Left ventricle myocardium inferior (tissue), 1 donor: Measurements from ENCODE around the gene IL4. TPM values are rescaled to one million over a fixed set of nuclear protein-coding genes. Genes with fewer than 3 reads are reported as not detected.
"Not testable (repeated sequence)": the region's sequence is repeated elsewhere in the genome, so short reads cannot be mapped to it uniquely, and the experiment has no call there.

Source experiments
- DNase-seq: peaks from one replicate; pipeline ENCODE4 v3.0.0-alpha.2; 2020
- H3K27ac ChIP-seq: fragments of 200-600 bp; replicated peaks from 2 replicates; pipeline ENCODE4 v1.8.0; 2021
- H3K27me3 ChIP-seq: fragments of 200-600 bp; 2 replicates; pipeline ENCODE4 v1.8.0; 2021; ENCODE audit warnings: low read depth
- H3K36me3 ChIP-seq: fragments of 200-600 bp; 2 replicates; pipeline ENCODE4 v1.8.0; 2021
- H3K4me1 ChIP-seq: fragments of 200-600 bp; 2 replicates; pipeline ENCODE4 v1.8.0; 2021
- H3K4me3 ChIP-seq: fragments of 200-600 bp; 2 replicates; pipeline ENCODE4 v1.8.0; 2021; ENCODE audit warnings: mild to moderate bottlenecking, moderate library complexity
- H3K9me3 ChIP-seq: fragments of 200-600 bp; replicated peaks from 2 replicates; pipeline ENCODE4 v1.8.0; 2021
- intact Hi-C: fragments of 100-400 bp; cut with micrococcal nuclease; formaldehyde crosslinking; loops from one replicate; pipeline ENCODE4 v1.11.0; 2022
- long read RNA-seq: library from polyadenylated mRNA; unstranded; transcript quantifications from one replicate; pipeline ENCODE4 v2.0.0, GENCODE V29; 2021
- total RNA-seq: library from RNA; stranded (reverse); fragmentation: NEBNext Ultra II Directional; extraction: Animal tissue kit (Norgen Biotek cat#: 25700); gene quantifications from one replicate; pipeline ENCODE4 v1.2.1, GENCODE V29; 2021
- TF ChIP-seq, protein P1 (sequence below): fragments of 200-600 bp; IDR thresholded peaks from 2 replicates; pipeline ENCODE4 v1.8.0; 2021; ENCODE audit warnings: antibody characterized with exemption, mild to moderate bottlenecking, borderline replicate concordance
- donor health status: DM: no; HTN: yes; CAD: no; lungs with severe emphysema.

The IL4 gene
- total RNA-seq, result not detected
- long read RNA-seq, result 0 reads

DNA sequence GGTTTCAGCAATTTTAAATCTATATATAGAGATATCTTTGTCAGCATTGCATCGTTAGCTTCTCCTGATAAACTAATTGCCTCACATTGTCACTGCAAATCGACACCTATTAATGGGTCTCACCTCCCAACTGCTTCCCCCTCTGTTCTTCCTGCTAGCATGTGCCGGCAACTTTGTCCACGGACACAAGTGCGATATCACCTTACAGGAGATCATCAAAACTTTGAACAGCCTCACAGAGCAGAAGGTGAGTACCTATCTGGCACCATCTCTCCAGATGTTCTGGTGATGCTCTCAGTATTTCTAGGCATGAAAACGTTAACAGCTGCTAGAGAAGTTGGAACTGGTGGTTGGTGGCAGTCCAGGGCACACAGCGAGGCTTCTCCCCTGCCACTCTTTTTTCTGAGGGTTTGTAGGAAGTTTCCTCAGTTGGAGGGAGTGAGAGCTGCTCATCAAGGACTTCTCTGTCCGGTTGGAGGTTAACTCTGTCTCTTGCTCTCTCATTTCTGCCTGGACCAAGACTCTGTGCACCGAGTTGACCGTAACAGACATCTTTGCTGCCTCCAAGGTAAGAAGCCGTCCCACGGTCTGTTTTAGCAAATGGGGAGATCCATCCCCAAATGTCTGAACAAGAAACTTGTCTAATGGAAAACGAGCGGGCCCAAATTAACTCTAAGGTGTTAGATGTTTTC, at the start of gene IL4:
IL4 (plus strand) TSS at position 51 of the 692 bp plus-strand sequence; CDS start at position 113, 62 bp downstream.
- intact Hi-C loops, result no loop called here
- TF ChIP-seq, protein P1, sequence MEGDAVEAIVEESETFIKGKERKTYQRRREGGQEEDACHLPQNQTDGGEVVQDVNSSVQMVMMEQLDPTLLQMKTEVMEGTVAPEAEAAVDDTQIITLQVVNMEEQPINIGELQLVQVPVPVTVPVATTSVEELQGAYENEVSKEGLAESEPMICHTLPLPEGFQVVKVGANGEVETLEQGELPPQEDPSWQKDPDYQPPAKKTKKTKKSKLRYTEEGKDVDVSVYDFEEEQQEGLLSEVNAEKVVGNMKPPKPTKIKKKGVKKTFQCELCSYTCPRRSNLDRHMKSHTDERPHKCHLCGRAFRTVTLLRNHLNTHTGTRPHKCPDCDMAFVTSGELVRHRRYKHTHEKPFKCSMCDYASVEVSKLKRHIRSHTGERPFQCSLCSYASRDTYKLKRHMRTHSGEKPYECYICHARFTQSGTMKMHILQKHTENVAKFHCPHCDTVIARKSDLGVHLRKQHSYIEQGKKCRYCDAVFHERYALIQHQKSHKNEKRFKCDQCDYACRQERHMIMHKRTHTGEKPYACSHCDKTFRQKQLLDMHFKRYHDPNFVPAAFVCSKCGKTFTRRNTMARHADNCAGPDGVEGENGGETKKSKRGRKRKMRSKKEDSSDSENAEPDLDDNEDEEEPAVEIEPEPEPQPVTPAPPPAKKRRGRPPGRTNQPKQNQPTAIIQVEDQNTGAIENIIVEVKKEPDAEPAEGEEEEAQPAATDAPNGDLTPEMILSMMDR, result no peak
- Histone ChIP-seq H3K27me3 (peaks cover 5% of the 10 kb centered on the region), H3K4me3 (no peak within 1 kb of the TSS), H3K9me3 (no peaks in the 10 kb centered on the region), H3K27ac (no peak within 1 kb of the TSS), H3K4me1 (no peaks in the 10 kb centered on the region), H3K36me3 (no peaks in the 10 kb centered on the region)
- DNase-seq, result no peak

GRCh38 chr5:132627470-132627869, 46.3 kb upstream of the IL4 start:
- TF ChIP-seq, protein P1, result no peak
- intact Hi-C loops, result no loop called here
- no peak for DNase-seq
- H3K36me3 ChIP-seq, result peaks cover 8% of the 10 kb centered on the region
- no peak overlapping the region for H3K4me3 ChIP-seq
- H3K4me1 ChIP-seq, result peaks cover 7% of the 10 kb centered on the region
- H3K27ac ChIP-seq, result no peak overlapping the region
- H3K27me3 ChIP-seq, result no peaks in the 10 kb centered on the region
- H3K9me3 ChIP-seq, result no peaks in the 10 kb centered on the region

- Histone ChIP-seq H3K4me1 (peaks cover 7% of the 10 kb centered on the region), H3K9me3 (no peaks in the 10 kb centered on the region), H3K36me3 (peaks cover 6% of the 10 kb centered on the region), H3K27ac (no peak overlapping the region), H3K27me3 (no peaks in the 10 kb centered on the region), H3K4me3 (no peak overlapping the region)
- intact Hi-C loops, result no loop called here
- DNase-seq, result no peak
- TF ChIP-seq, protein P1, result no peak
These were observed 45.0 kb upstream of the IL4 start for GRCh38 chr5:132628814-132629213.

GRCh38 chr5:132629230-132629944, 44.4 kb upstream of the IL4 start:
- intact Hi-C loops, result no loop called here
- TF ChIP-seq, protein P1, result no peak
- Histone ChIP-seq H3K27ac (no peak overlapping the region), H3K4me1 (peaks cover 7% of the 10 kb centered on the region), H3K36me3 (peaks cover 6% of the 10 kb centered on the region), H3K9me3 (no peaks in the 10 kb centered on the region), H3K27me3 (no peaks in the 10 kb centered on the region), H3K4me3 (no peak overlapping the region)
- no peak for DNase-seq

GRCh38 chr5:132633587-132633986, 40.2 kb upstream of the IL4 start:
- intact Hi-C loops, H3K9me3 ChIP-seq, H3K4me3 ChIP-seq, H3K27me3 ChIP-seq, DNase-seq, H3K4me1 ChIP-seq, H3K27ac ChIP-seq: not testable (repeated sequence)
- H3K36me3 ChIP-seq, result peaks cover 23% of the 10 kb centered on the region

DNA sequence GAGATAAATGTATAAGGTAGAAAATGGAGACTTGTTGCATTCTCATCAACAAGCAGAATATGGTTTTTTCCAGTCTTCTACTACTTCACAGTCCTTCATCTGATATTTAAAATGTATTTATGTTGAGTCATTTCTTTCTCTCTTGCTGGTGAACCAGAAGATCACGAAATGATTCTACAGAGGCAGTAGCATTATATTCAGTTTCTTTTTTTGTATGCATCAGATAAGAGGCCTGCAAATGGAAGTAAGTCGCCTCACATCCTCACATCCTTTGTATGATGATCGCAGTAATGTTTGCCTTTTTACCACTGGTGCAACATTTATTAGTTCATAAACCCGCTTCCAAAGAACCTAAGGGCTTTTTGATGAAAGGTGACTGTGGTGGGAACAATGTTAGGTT, 37.9 kb upstream of the IL4 start:
- H3K36me3 ChIP-seq, result peaks cover 45% of the 10 kb centered on the region

More for the DNA sequence above, 37.9 kb upstream of the IL4 start:
- Histone ChIP-seq H3K27me3 (no peaks in the 10 kb centered on the region), H3K27ac (no peak overlapping the region), H3K4me3 (no peak overlapping the region), H3K9me3 (no peaks in the 10 kb centered on the region), H3K4me1 (no peaks in the 10 kb centered on the region)
- DNase-seq, result no peak
- intact Hi-C loops, result no loop called here
- TF ChIP-seq, protein P1, result no peak
